Mucosa of rectum (tissue), 2 donors: Measurements from ENCODE around the gene GNA15.

Experiments
- H3K27ac ChIP-seq, 2 donors: one replicate each; pipeline ENCODE4 v1.7.0; 2013; ENCODE audit warnings: inconsistent platforms in 2 of 2, low read depth in 2 of 2, low read length in 2 of 2
- H3K27me3 ChIP-seq, 2 donors: one replicate each; pipeline ENCODE4 v1.7.0; 2013; ENCODE audit warnings: low read length in 2 of 2; ENCODE audit not compliant: control insufficient read depth in 2 of 2, insufficient read depth in 2 of 2
- H3K36me3 ChIP-seq, 2 donors: one replicate each; pipeline ENCODE4 v1.7.0; 2013; ENCODE audit warnings: low read length in 2 of 2; ENCODE audit not compliant: control insufficient read depth in 2 of 2, insufficient read depth in 2 of 2
- H3K4me1 ChIP-seq, 2 donors: one replicate each; pipeline ENCODE4 v1.7.0; 2013; ENCODE audit warnings: low read length in 2 of 2, mild to moderate bottlenecking in 1 of 2; ENCODE audit not compliant: control insufficient read depth in 2 of 2, insufficient read depth in 2 of 2
- H3K4me3 ChIP-seq, 2 donors: one replicate each; pipeline ENCODE4 v1.7.0; 2013; ENCODE audit warnings: low read length in 2 of 2
- H3K9ac ChIP-seq, 2 donors: one replicate each; pipeline ENCODE4 v1.7.0; 2013; ENCODE audit warnings: low read length in 2 of 2, low read depth in 1 of 2, mild to moderate bottlenecking in 1 of 2
- H3K9me3 ChIP-seq, 2 donors: one replicate each; pipeline ENCODE4 v1.7.0; 2013; ENCODE audit warnings: low read length in 2 of 2; ENCODE audit not compliant: control insufficient read depth in 2 of 2
- donor health status: healthy.
- donor health status: Normal muscosa, but diverticular disease.

GNA15 gene

GRCh38 chr19:3114811-3115210 is 21.0 kb upstream of the GNA15 start:
- Histone ChIP-seq H3K4me3 (no peak overlapping the region), H3K27me3 (no peaks in the 10 kb centered on the region), H3K9me3 (no peaks in the 10 kb centered on the region), H3K4me1 (no peaks in the 10 kb centered on the region), H3K9ac (no peak overlapping the region), H3K36me3 (peaks cover 34 to 37% of the 10 kb centered on the region in 2 donors), H3K27ac (no peak overlapping the region)

- H3K36me3 ChIP-seq: peaks cover 34 to 37% of the 10 kb centered on the region in 2 donors
These were observed 20.4 kb upstream of the GNA15 start for GRCh38 chr19:3115411-3115810.

GRCh38 chr19:3115916-3116602 is 19.8 kb upstream of the GNA15 start:
- no peaks in the 10 kb centered on the region for H3K27me3 ChIP-seq
- peaks cover 34 to 43% of the 10 kb centered on the region in 2 donors for H3K36me3 ChIP-seq
- H3K27ac ChIP-seq: no peak overlapping the region
- no peaks in the 10 kb centered on the region for H3K9me3 ChIP-seq
- no peaks in the 10 kb centered on the region for H3K4me1 ChIP-seq
- no peak overlapping the region for H3K9ac ChIP-seq
- H3K4me3 ChIP-seq: no peak overlapping the region

More at GRCh38 chr19:3115411-3115810, 20.4 kb upstream of the GNA15 start:
- H3K4me3 ChIP-seq: no peak overlapping the region
- no peaks in the 10 kb centered on the region for H3K27me3 ChIP-seq
- H3K27ac ChIP-seq: no peak overlapping the region
- no peaks in the 10 kb centered on the region for H3K4me1 ChIP-seq
- H3K9ac ChIP-seq: no peak overlapping the region
- no peaks in the 10 kb centered on the region for H3K9me3 ChIP-seq

- H3K36me3 ChIP-seq: peaks cover 30 to 39% of the 10 kb centered on the region in 2 donors
- H3K4me1 ChIP-seq: no peaks in the 10 kb centered on the region
- no peak overlapping the region for H3K27ac ChIP-seq
- no peaks in the 10 kb centered on the region for H3K27me3 ChIP-seq
- H3K9ac ChIP-seq: no peak overlapping the region
- H3K4me3 ChIP-seq: no peak overlapping the region
- no peaks in the 10 kb centered on the region for H3K9me3 ChIP-seq
These were observed 19.2 kb upstream of the GNA15 start for GRCh38 chr19:3116621-3117020.

GRCh38 chr19:3117716-3118115 is 18.1 kb upstream of the GNA15 start:
- Histone ChIP-seq H3K9ac (no peak overlapping the region), H3K4me1 (no peaks in the 10 kb centered on the region), H3K4me3 (no peak overlapping the region), H3K27ac (no peak overlapping the region), H3K27me3 (no peaks in the 10 kb centered on the region), H3K36me3 (peaks cover 28 to 37% of the 10 kb centered on the region in 2 donors), H3K9me3 (no peaks in the 10 kb centered on the region)

GRCh38 chr19:3118232-3119070 is 17.4 kb upstream of the GNA15 start:
- no peak overlapping the region for H3K9ac ChIP-seq
- H3K27ac ChIP-seq: no peak overlapping the region
- H3K36me3 ChIP-seq: peaks cover 23 to 36% of the 10 kb centered on the region in 2 donors
- no peaks in the 10 kb centered on the region for H3K9me3 ChIP-seq
- H3K27me3 ChIP-seq: no peaks in the 10 kb centered on the region
- no peak overlapping the region for H3K4me3 ChIP-seq
- H3K4me1 ChIP-seq: no peaks in the 10 kb centered on the region

GRCh38 chr19:3119071-3119595 is 16.7 kb upstream of the GNA15 start:
- H3K36me3 ChIP-seq: peaks cover 19 to 31% of the 10 kb centered on the region in 2 donors
- H3K27me3 ChIP-seq: no peaks in the 10 kb centered on the region

GRCh38 chr19:3119693-3120380 is 16.0 kb upstream of the GNA15 start:
- Histone ChIP-seq H3K36me3 (peaks cover 13 to 27% of the 10 kb centered on the region in 2 donors), H3K9me3 (no peaks in the 10 kb centered on the region), H3K4me3 (no peak overlapping the region), H3K27ac (no peak overlapping the region), H3K27me3 (no peaks in the 10 kb centered on the region), H3K9ac (no peak overlapping the region), H3K4me1 (no peaks in the 10 kb centered on the region)

More at GRCh38 chr19:3119071-3119595, 16.7 kb upstream of the GNA15 start:
- Histone ChIP-seq H3K9ac (no peak overlapping the region), H3K4me3 (no peak overlapping the region), H3K9me3 (no peaks in the 10 kb centered on the region), H3K27ac (no peak overlapping the region), H3K4me1 (no peaks in the 10 kb centered on the region)

- Histone ChIP-seq H3K27ac (no peak overlapping the region), H3K9me3 (no peaks in the 10 kb centered on the region), H3K4me1 (no peaks in the 10 kb centered on the region), H3K36me3 (peaks cover 9 to 27% of the 10 kb centered on the region in 2 donors), H3K4me3 (no peak overlapping the region), H3K9ac (no peak overlapping the region), H3K27me3 (no peaks in the 10 kb centered on the region)
These were observed 15.1 kb upstream of the GNA15 start for GRCh38 chr19:3120611-3121276.
